ENCODE measurements around the gene SSBP4.

The SSBP4 gene

GRCh38 chr19:18429717-18430416 lies 10.7 kb downstream of the SSBP4 start:
- Histone ChIP-seq H3K27me3 (replicated peaks) (no peaks in the 10 kb centered on the region), H3K4me3 (ENCODE audit: low read depth, low read length) (peak overlapping the region; percentile 41), H3K36me3 (replicated peaks) (peaks cover 3% of the 10 kb centered on the region), H3K27ac (peak overlapping the region; percentile 87)
- no peak for TF ChIP-seq CTCF (IDR thresholded peaks at IDR 0.05; ENCODE audit: low read depth, low read length, missing control alignments)
- in situ Hi-C loops (cut with HindIII; ENCODE audit: low pct_ligation_motif_present, low sequenced_read_pairs), result no loop called here
- no peak for DNase-seq

- Histone ChIP-seq H3K36me3 (replicated peaks) (peaks cover 10% of the 10 kb centered on the region), H3K27me3 (replicated peaks) (no peaks in the 10 kb centered on the region), H3K4me3 (ENCODE audit: low read depth, low read length) (no peak overlapping the region), H3K27ac (no peak overlapping the region)
- in situ Hi-C loops (cut with HindIII; ENCODE audit: low pct_ligation_motif_present, low sequenced_read_pairs), result no loop called here
- no peak for DNase-seq
- no peak for TF ChIP-seq CTCF (IDR thresholded peaks at IDR 0.05; ENCODE audit: low read depth, low read length, missing control alignments)
Measured at GRCh38 chr19:18430417-18431144, 11.4 kb downstream of the SSBP4 start.

- in situ Hi-C loops (cut with HindIII; ENCODE audit: low pct_ligation_motif_present, low sequenced_read_pairs), result no loop called here
- Histone ChIP-seq H3K27me3 (replicated peaks) (no peaks in the 10 kb centered on the region), H3K27ac (no peak overlapping the region), H3K4me3 (ENCODE audit: low read depth, low read length) (no peak overlapping the region), H3K36me3 (replicated peaks) (peaks cover 19% of the 10 kb centered on the region)
- no peak for DNase-seq
- no peak for TF ChIP-seq CTCF (IDR thresholded peaks at IDR 0.05; ENCODE audit: low read depth, low read length, missing control alignments)
Measured at GRCh38 chr19:18431351-18432197, 12.4 kb downstream of the SSBP4 start.

- Histone ChIP-seq H3K27ac (no peak overlapping the region), H3K27me3 (replicated peaks) (no peaks in the 10 kb centered on the region), H3K4me3 (ENCODE audit: low read depth, low read length) (peak overlapping the region; percentile 58), H3K36me3 (replicated peaks) (peaks cover 18% of the 10 kb centered on the region)
- no peak for DNase-seq
- no peak for TF ChIP-seq CTCF (IDR thresholded peaks at IDR 0.05; ENCODE audit: low read depth, low read length, missing control alignments)
- in situ Hi-C loops (cut with HindIII; ENCODE audit: low pct_ligation_motif_present, low sequenced_read_pairs), result no loop called here
Measured at GRCh38 chr19:18432275-18433014, 13.2 kb downstream of the SSBP4 start.

GRCh38 chr19:18433015-18433691 lies 14.0 kb downstream of the SSBP4 start:
- H3K36me3 ChIP-seq (replicated peaks), result peaks cover 16% of the 10 kb centered on the region
- peak overlapping the region; percentile 58 for H3K4me3 ChIP-seq (ENCODE audit: low read depth, low read length)

More at GRCh38 chr19:18433015-18433691, 14.0 kb downstream of the SSBP4 start:
- Histone ChIP-seq H3K27me3 (replicated peaks) (no peaks in the 10 kb centered on the region), H3K27ac (no peak overlapping the region)
- no peak for DNase-seq
- no peak for TF ChIP-seq CTCF (IDR thresholded peaks at IDR 0.05; ENCODE audit: low read depth, low read length, missing control alignments)
- in situ Hi-C loops (cut with HindIII; ENCODE audit: low pct_ligation_motif_present, low sequenced_read_pairs), result no loop called here
